WTC11 (cell line): Measurements from ENCODE around the gene CNPY4. TPM values are rescaled to one million over a fixed set of nuclear protein-coding genes. Genes with fewer than 3 reads are reported as not detected.

Experiments used
- ATAC-seq: fragments of 200-7000 bp; cut with Tn5 transposase; 2 replicates; pipeline ENCODE4 v1.10.0; 2021; ENCODE audit warnings: mild to moderate bottlenecking, moderate library complexity
- CTCF ChIA-PET: fragments of 300-600 bp; sonication (Branson Sonifier 250); formaldehyde crosslinking; loops from one replicate; lab custom pipeline; 2021; ENCODE audit warnings: antibody characterized with exemption; lab: Charles Lee
- POLR2A ChIA-PET: fragments of 350-600 bp; sonication (Branson Sonifier 250); formaldehyde crosslinking; loops from one replicate; lab custom pipeline; 2021; ENCODE audit warnings: antibody characterized with exemption; lab: Charles Lee
- DNase-seq: peaks from one replicate; pipeline ENCODE4 v3.0.0; 2021; ENCODE audit warnings: low spot score
- H3K27ac Mint-ChIP-seq: 2 replicates; pipeline ENCODE4 v1.8.0; 2021; ENCODE audit warnings: mixed read lengths
- H3K27me3 Mint-ChIP-seq: 2 replicates; pipeline ENCODE4 v1.8.0; 2021; ENCODE audit warnings: low read depth, mild to moderate bottlenecking, moderate library complexity, mixed read lengths
- H3K36me3 Mint-ChIP-seq: 2 replicates; pipeline ENCODE4 v1.8.0; 2021; ENCODE audit warnings: mixed read lengths
- H3K4me1 Mint-ChIP-seq: 2 replicates; pipeline ENCODE4 v1.8.0; 2022; ENCODE audit warnings: mixed read lengths
- H3K4me3 Mint-ChIP-seq: 2 replicates; pipeline ENCODE4 v1.8.0; 2021; ENCODE audit warnings: mild to moderate bottlenecking, moderate library complexity, mixed read lengths
- H3K9me3 Mint-ChIP-seq: 2 replicates; pipeline ENCODE4 v1.8.0; 2021; ENCODE audit warnings: mixed read lengths
- FOXP1 ChIP-seq: sonication (generic); formaldehyde crosslinking; IDR thresholded peaks from 2 replicates; pipeline ENCODE4 v1.8.0; 2022; ENCODE audit warnings: missing genetic modification reagents, mild to moderate bottlenecking, moderate library complexity, borderline replicate concordance
- IRF2 ChIP-seq: sonication (generic); formaldehyde crosslinking; IDR thresholded peaks from 2 replicates; pipeline ENCODE4 v1.8.0; 2022; ENCODE audit warnings: low read depth, missing genetic modification reagents, borderline replicate concordance
- KAT7 ChIP-seq: sonication (generic); formaldehyde crosslinking; IDR thresholded peaks from 2 replicates; pipeline ENCODE4 v1.8.1; 2023; ENCODE audit warnings: missing genetic modification reagents, mild to moderate bottlenecking, borderline replicate concordance
- MYBL2 ChIP-seq: sonication (generic); formaldehyde crosslinking; IDR thresholded peaks from 2 replicates; pipeline ENCODE4 v1.8.1; 2023; ENCODE audit warnings: mild to moderate bottlenecking, moderate library complexity, missing genetic modification reagents
- NR3C1 ChIP-seq: sonication (generic); formaldehyde crosslinking; conservative IDR thresholded peaks from 2 replicates; pipeline ENCODE4 v1.8.1; 2023; ENCODE audit warnings: low read depth, mild to moderate bottlenecking, missing genetic modification reagents
- PRRX2 ChIP-seq: fragments of 250-450 bp; sonication (Bioruptor Pico); IDR thresholded peaks from 2 replicates; pipeline ENCODE4 v1.8.0; 2021; ENCODE audit warnings: mild to moderate bottlenecking
- RELA ChIP-seq: sonication (generic); formaldehyde crosslinking; IDR thresholded peaks from 2 replicates; pipeline ENCODE4 v1.8.1; 2022; ENCODE audit warnings: missing genetic modification reagents, mild to moderate bottlenecking, borderline replicate concordance
- TEAD1 ChIP-seq: sonication (generic); formaldehyde crosslinking; IDR thresholded peaks from 2 replicates; pipeline ENCODE4 v1.8.0; 2022; ENCODE audit warnings: mild to moderate bottlenecking, missing genetic modification reagents
- ZNF232 ChIP-seq: sonication (generic); formaldehyde crosslinking; IDR thresholded peaks from 2 replicates; pipeline ENCODE4 v1.8.0; 2022; ENCODE audit warnings: mild to moderate bottlenecking, missing genetic modification reagents
- ZNF317 ChIP-seq: sonication (generic); formaldehyde crosslinking; IDR thresholded peaks from 2 replicates; pipeline ENCODE4 v1.8.1; 2023; ENCODE audit warnings: low read depth, mild to moderate bottlenecking, moderate library complexity, missing genetic modification reagents, borderline replicate concordance
- ZNF396 ChIP-seq: fragments of 250-450 bp; sonication (Bioruptor Pico); IDR thresholded peaks from 2 replicates; pipeline ENCODE4 v1.8.0; 2021; ENCODE audit warnings: mild to moderate bottlenecking, moderate library complexity, borderline replicate concordance
- ZNF423 ChIP-seq: fragments of 250-450 bp; sonication (Bioruptor Pico); IDR thresholded peaks from 2 replicates; pipeline ENCODE4 v2.1.2; 2022; ENCODE audit warnings: mild to moderate bottlenecking, moderate library complexity
- total RNA-seq: library from RNA; stranded (reverse); gene quantifications from 3 replicates; pipeline ENCODE4 v1.2.3, GENCODE V29; 2021
- TF ChIP-seq, protein P1 (sequence below): sonication (generic); formaldehyde crosslinking; IDR thresholded peaks from 2 replicates; pipeline ENCODE4 v1.8.0; 2022; ENCODE audit warnings: mild to moderate bottlenecking, missing genetic modification reagents
- TF ChIP-seq, protein P2 (sequence below): sonication (generic); formaldehyde crosslinking; IDR thresholded peaks from 2 replicates; pipeline ENCODE4 v1.8.0; 2023; ENCODE audit warnings: missing genetic modification reagents
- TF ChIP-seq, protein P3 (sequence below): fragments of 250-450 bp; sonication (Bioruptor Pico); IDR thresholded peaks from 2 replicates; pipeline ENCODE4 v1.9.0; 2021; ENCODE audit warnings: mild to moderate bottlenecking
- TF ChIP-seq, protein P4 (sequence below): sonication (generic); formaldehyde crosslinking; conservative IDR thresholded peaks from 2 replicates; pipeline ENCODE4 v1.8.1; 2023; ENCODE audit warnings: mild to moderate bottlenecking, low read depth, missing genetic modification reagents, moderate library complexity
- TF ChIP-seq, protein P5 (sequence below): sonication (generic); formaldehyde crosslinking; IDR thresholded peaks from 2 replicates; pipeline ENCODE4 v1.8.1; 2023; ENCODE audit warnings: mild to moderate bottlenecking, moderate library complexity, missing genetic modification reagents
- TF ChIP-seq, protein P6 (sequence below): sonication (generic); formaldehyde crosslinking; IDR thresholded peaks from 2 replicates; pipeline ENCODE4 v1.8.1; 2022; ENCODE audit warnings: missing genetic modification reagents, borderline replicate concordance
- TF ChIP-seq, protein P7 (sequence below): sonication (generic); formaldehyde crosslinking; IDR thresholded peaks from 2 replicates; pipeline ENCODE4 v1.8.0; 2022; ENCODE audit warnings: mild to moderate bottlenecking, missing genetic modification reagents

Gene CNPY4
- total RNA-seq, 1 experiment from 2014 or later = 15.1 TPM

DNA sequence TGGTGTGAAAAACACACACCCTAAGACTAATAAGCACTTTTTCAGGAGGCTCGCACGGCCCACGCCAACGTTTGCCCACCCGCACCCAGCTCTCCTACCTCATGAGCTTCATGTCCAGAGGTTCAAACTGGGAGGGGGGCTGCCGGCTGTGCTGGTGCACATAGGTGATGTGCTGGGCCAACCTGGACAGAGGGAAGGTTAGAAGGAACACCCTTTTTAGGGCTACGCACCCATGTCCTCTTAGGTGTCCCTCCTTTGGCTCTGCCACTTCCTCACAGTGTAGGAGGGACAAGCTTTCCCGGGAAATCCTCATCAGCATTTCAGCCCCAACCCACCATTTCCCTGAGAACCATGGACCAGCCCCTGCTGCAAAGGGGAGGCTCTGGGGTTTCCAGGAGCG is 24.1 kb upstream of the CNPY4 start (continued):
- TF ChIP-seq, protein P1, sequence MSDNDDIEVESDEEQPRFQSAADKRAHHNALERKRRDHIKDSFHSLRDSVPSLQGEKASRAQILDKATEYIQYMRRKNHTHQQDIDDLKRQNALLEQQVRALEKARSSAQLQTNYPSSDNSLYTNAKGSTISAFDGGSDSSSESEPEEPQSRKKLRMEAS (CRISPR knock-in tag) = no peak
- no peak for TF ChIP-seq RELA (CRISPR knock-in tag)
- TF ChIP-seq, protein P2, sequence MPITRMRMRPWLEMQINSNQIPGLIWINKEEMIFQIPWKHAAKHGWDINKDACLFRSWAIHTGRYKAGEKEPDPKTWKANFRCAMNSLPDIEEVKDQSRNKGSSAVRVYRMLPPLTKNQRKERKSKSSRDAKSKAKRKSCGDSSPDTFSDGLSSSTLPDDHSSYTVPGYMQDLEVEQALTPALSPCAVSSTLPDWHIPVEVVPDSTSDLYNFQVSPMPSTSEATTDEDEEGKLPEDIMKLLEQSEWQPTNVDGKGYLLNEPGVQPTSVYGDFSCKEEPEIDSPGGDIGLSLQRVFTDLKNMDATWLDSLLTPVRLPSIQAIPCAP (CRISPR knock-in tag) = no peak

DNA sequence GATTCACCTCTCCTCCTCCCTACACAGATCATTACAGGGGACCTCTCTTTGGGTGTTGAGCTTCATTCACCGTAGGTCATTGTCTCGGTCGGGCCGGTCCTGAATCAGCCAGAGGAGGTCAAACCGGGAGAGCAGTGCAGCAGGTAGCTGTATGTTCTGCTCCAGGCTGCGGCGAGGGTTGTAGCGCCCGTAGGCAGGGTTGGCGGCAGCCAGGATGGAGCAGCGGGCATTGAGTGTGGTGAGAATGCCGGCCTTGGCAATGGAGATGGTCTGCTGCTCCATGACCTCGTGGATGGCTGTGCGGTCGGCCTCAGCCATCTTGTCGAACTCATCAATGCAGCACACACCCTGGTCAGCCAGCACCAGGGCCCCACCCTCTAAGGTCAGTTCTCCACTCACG is 23.7 kb upstream of the CNPY4 start:
- Mint-ChIP-seq H3K27ac (peak overlapping the region; percentile 88), H3K27me3 (no peaks in the 10 kb centered on the region), H3K4me1 (peaks cover 20% of the 10 kb centered on the region), H3K9me3 (no peaks in the 10 kb centered on the region), H3K4me3 (no peak overlapping the region; the same call in 1 of the 2 replicates), H3K36me3 (peaks cover 99% of the 10 kb centered on the region)
- ChIA-PET POLR2A (interaction anchor here (0.9 kb wide), 1 partner anchor 151 kb away, joined by 3 read pairs; no protein-coding TSS in a partner anchor), CTCF (no interaction called here)
- DNase-seq (no peak), ATAC-seq (no peak)
- TF ChIP-seq, protein P3, sequence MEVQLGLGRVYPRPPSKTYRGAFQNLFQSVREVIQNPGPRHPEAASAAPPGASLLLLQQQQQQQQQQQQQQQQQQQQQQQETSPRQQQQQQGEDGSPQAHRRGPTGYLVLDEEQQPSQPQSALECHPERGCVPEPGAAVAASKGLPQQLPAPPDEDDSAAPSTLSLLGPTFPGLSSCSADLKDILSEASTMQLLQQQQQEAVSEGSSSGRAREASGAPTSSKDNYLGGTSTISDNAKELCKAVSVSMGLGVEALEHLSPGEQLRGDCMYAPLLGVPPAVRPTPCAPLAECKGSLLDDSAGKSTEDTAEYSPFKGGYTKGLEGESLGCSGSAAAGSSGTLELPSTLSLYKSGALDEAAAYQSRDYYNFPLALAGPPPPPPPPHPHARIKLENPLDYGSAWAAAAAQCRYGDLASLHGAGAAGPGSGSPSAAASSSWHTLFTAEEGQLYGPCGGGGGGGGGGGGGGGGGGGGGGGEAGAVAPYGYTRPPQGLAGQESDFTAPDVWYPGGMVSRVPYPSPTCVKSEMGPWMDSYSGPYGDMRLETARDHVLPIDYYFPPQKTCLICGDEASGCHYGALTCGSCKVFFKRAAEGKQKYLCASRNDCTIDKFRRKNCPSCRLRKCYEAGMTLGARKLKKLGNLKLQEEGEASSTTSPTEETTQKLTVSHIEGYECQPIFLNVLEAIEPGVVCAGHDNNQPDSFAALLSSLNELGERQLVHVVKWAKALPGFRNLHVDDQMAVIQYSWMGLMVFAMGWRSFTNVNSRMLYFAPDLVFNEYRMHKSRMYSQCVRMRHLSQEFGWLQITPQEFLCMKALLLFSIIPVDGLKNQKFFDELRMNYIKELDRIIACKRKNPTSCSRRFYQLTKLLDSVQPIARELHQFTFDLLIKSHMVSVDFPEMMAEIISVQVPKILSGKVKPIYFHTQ (CRISPR knock-in tag) = no peak
- no peak for TF ChIP-seq ZNF396 (CRISPR knock-in tag)
- no peak for TF ChIP-seq FOXP1 (CRISPR knock-in tag)
- TF ChIP-seq, protein P4, sequence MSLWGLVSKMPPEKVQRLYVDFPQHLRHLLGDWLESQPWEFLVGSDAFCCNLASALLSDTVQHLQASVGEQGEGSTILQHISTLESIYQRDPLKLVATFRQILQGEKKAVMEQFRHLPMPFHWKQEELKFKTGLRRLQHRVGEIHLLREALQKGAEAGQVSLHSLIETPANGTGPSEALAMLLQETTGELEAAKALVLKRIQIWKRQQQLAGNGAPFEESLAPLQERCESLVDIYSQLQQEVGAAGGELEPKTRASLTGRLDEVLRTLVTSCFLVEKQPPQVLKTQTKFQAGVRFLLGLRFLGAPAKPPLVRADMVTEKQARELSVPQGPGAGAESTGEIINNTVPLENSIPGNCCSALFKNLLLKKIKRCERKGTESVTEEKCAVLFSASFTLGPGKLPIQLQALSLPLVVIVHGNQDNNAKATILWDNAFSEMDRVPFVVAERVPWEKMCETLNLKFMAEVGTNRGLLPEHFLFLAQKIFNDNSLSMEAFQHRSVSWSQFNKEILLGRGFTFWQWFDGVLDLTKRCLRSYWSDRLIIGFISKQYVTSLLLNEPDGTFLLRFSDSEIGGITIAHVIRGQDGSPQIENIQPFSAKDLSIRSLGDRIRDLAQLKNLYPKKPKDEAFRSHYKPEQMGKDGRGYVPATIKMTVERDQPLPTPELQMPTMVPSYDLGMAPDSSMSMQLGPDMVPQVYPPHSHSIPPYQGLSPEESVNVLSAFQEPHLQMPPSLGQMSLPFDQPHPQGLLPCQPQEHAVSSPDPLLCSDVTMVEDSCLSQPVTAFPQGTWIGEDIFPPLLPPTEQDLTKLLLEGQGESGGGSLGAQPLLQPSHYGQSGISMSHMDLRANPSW (CRISPR knock-in tag) = no peak
- TF ChIP-seq, protein P5, sequence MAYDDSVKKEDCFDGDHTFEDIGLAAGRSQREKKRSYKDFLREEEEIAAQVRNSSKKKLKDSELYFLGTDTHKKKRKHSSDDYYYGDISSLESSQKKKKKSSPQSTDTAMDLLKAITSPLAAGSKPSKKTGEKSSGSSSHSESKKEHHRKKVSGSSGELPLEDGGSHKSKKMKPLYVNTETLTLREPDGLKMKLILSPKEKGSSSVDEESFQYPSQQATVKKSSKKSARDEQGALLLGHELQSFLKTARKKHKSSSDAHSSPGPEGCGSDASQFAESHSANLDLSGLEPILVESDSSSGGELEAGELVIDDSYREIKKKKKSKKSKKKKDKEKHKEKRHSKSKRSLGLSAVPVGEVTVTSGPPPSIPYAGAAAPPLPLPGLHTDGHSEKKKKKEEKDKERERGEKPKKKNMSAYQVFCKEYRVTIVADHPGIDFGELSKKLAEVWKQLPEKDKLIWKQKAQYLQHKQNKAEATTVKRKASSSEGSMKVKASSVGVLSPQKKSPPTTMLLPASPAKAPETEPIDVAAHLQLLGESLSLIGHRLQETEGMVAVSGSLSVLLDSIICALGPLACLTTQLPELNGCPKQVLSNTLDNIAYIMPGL (CRISPR knock-in tag) = no peak
- no peak for TF ChIP-seq ZNF317 (CRISPR knock-in tag)
- no peak for TF ChIP-seq IRF2 (CRISPR knock-in tag)
- no peak for TF ChIP-seq PRRX2 (CRISPR knock-in tag)
- TF ChIP-seq ZNF423 (CRISPR knock-in tag) = no peak
- TF ChIP-seq, protein P6, sequence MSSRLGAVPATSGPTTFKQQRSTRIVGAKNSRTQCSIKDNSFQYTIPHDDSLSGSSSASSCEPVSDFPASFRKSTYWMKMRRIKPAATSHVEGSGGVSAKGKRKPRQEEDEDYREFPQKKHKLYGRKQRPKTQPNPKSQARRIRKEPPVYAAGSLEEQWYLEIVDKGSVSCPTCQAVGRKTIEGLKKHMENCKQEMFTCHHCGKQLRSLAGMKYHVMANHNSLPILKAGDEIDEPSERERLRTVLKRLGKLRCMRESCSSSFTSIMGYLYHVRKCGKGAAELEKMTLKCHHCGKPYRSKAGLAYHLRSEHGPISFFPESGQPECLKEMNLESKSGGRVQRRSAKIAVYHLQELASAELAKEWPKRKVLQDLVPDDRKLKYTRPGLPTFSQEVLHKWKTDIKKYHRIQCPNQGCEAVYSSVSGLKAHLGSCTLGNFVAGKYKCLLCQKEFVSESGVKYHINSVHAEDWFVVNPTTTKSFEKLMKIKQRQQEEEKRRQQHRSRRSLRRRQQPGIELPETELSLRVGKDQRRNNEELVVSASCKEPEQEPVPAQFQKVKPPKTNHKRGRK = no peak
- no peak for TF ChIP-seq KAT7 (CRISPR knock-in tag)
- TF ChIP-seq TEAD1 = no peak
- no peak for TF ChIP-seq MYBL2 (CRISPR knock-in tag)
- TF ChIP-seq, protein P7, sequence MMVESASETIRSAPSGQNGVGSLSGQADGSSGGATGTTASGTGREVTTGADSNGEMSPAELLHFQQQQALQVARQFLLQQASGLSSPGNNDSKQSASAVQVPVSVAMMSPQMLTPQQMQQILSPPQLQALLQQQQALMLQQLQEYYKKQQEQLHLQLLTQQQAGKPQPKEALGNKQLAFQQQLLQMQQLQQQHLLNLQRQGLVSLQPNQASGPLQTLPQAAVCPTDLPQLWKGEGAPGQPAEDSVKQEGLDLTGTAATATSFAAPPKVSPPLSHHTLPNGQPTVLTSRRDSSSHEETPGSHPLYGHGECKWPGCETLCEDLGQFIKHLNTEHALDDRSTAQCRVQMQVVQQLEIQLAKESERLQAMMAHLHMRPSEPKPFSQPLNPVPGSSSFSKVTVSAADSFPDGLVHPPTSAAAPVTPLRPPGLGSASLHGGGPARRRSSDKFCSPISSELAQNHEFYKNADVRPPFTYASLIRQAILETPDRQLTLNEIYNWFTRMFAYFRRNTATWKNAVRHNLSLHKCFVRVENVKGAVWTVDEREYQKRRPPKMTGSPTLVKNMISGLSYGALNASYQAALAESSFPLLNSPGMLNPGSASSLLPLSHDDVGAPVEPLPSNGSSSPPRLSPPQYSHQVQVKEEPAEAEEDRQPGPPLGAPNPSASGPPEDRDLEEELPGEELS = no peak
- TF ChIP-seq ZNF232 (CRISPR knock-in tag) = no peak
- TF ChIP-seq NR3C1 (CRISPR knock-in tag) = no peak
